ENCODE data around the gene CSNK2A2.
A peak's percentile ranks its signal among the peaks of the same experiment; 100 is the strongest.

CSNK2A2 gene

DNA sequence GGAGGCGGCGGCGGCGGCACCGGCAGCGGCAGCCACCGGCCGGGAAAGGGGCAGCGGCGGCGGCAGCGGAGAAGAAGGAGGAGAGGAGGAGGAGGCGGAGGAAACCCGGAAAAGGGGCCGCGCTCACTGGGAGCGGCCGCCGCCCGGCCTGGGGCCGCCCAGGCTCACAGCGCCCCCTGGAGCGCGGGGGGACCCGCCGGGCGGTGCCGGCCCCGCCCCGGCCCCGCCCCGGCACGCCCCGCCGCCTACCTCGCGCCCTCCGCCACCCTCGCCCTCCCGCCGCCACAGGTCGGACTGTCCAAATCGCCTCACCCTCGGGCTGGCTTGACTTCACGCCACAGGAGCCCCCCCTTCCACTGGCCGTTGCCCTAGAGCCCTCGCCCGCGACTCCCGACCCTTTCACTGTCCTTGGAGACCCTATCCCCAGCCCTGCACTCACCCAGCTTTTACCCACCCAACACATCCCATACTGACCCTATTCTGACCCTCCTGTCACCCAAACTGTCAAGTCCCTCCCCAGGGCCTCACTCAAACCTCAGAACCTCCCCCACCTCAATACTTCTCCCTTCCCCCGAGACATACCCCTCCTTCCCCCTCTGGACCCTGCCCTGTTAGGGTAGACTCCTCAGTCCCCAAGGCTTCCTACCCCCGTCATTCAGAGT is at the start of gene CSNK2A2:
Gene CSNK2A2, minus strand, starts transcription at position 85 of the 662 bp plus-strand sequence. CDS start 370 bp downstream, outside the sequence.
- TF ChIP-seq, protein P1, sequence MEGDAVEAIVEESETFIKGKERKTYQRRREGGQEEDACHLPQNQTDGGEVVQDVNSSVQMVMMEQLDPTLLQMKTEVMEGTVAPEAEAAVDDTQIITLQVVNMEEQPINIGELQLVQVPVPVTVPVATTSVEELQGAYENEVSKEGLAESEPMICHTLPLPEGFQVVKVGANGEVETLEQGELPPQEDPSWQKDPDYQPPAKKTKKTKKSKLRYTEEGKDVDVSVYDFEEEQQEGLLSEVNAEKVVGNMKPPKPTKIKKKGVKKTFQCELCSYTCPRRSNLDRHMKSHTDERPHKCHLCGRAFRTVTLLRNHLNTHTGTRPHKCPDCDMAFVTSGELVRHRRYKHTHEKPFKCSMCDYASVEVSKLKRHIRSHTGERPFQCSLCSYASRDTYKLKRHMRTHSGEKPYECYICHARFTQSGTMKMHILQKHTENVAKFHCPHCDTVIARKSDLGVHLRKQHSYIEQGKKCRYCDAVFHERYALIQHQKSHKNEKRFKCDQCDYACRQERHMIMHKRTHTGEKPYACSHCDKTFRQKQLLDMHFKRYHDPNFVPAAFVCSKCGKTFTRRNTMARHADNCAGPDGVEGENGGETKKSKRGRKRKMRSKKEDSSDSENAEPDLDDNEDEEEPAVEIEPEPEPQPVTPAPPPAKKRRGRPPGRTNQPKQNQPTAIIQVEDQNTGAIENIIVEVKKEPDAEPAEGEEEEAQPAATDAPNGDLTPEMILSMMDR (IDR thresholded peaks at IDR 0.05; ENCODE audit: low read depth, low read length, missing control alignments): no peak
- DNase-seq: peak; percentile 36
- H3K27ac ChIP-seq: no peak within 1 kb of the TSS
- in situ Hi-C loops (cut with HindIII; ENCODE audit: low pct_ligation_motif_present, low sequenced_read_pairs): no loop called here
- no peaks in the 10 kb centered on the region for H3K27me3 ChIP-seq (replicated peaks)
- H3K4me3 ChIP-seq (ENCODE audit: low read depth, low read length): peak within 1 kb of the TSS; percentile 74
- H3K36me3 ChIP-seq (replicated peaks): peaks cover 16% of the 10 kb centered on the region

DNA sequence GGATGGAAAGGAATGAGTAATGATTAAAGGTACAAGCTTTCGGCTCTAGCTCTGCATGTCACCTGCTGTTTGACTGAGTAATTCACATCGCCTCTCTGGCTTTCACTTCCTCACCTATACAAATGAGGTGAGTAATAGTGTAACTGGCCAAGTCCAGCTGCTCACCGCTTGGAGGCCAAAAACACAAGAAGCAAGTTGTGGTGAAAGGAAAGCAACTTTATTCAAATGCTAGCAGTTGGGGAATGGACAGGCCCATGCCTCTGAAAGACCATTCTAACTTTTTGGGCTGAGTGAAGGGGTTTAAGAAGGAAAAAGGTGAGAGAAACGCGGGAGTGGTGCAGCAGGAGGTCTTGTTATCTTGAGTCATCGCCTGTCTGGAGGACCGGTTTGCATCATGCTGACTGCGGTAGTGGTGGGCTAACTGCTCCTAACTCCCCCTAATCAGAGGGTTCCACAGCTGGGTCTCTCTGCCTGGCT is 45.7 kb upstream of the CSNK2A2 start:
- no peak overlapping the region for H3K27ac ChIP-seq
- in situ Hi-C loops (cut with HindIII; ENCODE audit: low pct_ligation_motif_present, low sequenced_read_pairs): no loop called here
- no peak for DNase-seq

DNA sequence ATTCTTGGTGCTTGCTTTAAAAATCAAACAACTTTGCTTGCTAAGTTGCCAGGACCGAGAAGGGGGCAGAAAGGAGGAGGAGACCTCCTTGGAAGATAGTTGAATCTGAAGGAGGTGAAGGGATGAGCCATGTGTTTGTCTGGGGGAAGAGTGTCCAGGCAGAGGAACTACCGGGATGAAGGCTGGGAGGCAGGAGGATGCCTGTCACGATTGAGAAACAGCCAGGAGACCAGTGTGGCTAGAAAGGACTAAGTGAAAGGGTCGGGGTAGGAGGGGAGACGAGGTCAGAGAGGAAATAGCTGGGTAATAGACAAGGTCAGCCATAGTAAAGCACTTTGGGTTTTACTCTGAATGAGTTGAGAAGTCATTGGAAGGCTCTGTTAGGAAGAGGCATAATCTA is 38.9 kb upstream of the CSNK2A2 start:
- H3K4me3 ChIP-seq (ENCODE audit: low read depth, low read length): no peak overlapping the region
- TF ChIP-seq, protein P1 (IDR thresholded peaks at IDR 0.05; ENCODE audit: low read depth, low read length, missing control alignments): no peak
- H3K27ac ChIP-seq: no peak overlapping the region
- peaks cover 3% of the 10 kb centered on the region for H3K27me3 ChIP-seq (replicated peaks)
- H3K36me3 ChIP-seq (replicated peaks): no peaks in the 10 kb centered on the region
- DNase-seq: no peak
- in situ Hi-C loops (cut with HindIII; ENCODE audit: low pct_ligation_motif_present, low sequenced_read_pairs): no loop called here

More for the DNA sequence above, 45.7 kb upstream of the CSNK2A2 start:
- Histone ChIP-seq H3K4me3 (ENCODE audit: low read depth, low read length) (no peak overlapping the region), H3K27me3 (replicated peaks) (peaks cover 3% of the 10 kb centered on the region), H3K36me3 (replicated peaks) (no peaks in the 10 kb centered on the region)
- TF ChIP-seq, protein P1 (IDR thresholded peaks at IDR 0.05; ENCODE audit: low read depth, low read length, missing control alignments): no peak

DNA sequence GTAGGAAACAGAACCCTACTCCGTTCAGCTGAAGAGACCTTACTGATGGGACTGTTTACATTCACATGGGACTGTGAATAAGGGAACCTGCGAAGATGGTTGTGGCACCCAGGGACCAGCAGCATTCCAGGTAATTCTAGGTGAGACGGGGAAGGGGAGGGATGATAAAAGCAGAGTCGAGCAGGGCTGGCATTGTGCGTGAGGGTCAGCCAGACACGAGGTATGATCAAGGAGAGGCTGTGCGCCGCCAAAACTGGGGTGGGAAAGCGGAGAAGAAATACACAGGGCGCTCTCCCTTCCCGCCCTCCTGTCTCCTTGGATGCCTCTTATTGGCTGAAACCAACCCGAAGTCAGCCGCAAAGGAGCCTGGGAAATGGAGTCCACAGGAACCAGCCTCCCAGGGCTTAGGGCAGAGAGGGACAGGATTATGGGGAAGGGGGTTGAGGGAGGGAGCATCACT is 38.4 kb upstream of the CSNK2A2 start:
- no peaks in the 10 kb centered on the region for H3K36me3 ChIP-seq (replicated peaks)
- no peak overlapping the region for H3K27ac ChIP-seq
- TF ChIP-seq, protein P1 (IDR thresholded peaks at IDR 0.05; ENCODE audit: low read depth, low read length, missing control alignments): no peak
- DNase-seq: peak; percentile 63
- in situ Hi-C loops (cut with HindIII; ENCODE audit: low pct_ligation_motif_present, low sequenced_read_pairs): no loop called here
- H3K4me3 ChIP-seq (ENCODE audit: low read depth, low read length): peak overlapping the region; percentile 51
- H3K27me3 ChIP-seq (replicated peaks): peaks cover 3% of the 10 kb centered on the region

DNA sequence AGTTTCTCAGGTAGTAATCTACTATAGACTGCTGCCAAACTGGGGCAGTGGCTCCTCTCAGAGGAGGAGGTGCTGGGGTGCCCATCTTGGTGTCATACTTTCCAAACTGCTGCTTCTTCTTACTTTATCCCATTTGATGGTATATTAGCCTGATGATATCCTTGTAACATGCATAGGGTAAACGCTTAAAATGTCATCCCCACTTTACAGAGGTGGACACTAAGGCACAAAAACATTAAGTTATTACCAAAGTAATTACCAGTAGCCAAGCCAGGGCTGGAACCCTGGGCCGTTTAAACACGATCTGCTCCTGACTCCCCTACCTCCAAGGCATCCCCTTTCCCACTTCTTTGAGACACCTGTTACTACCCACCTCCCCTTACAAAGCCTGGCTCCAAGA is 37.8 kb upstream of the CSNK2A2 start:
- H3K27ac ChIP-seq: no peak overlapping the region
- in situ Hi-C loops (cut with HindIII; ENCODE audit: low pct_ligation_motif_present, low sequenced_read_pairs): no loop called here
- peaks cover 3% of the 10 kb centered on the region for H3K27me3 ChIP-seq (replicated peaks)
- DNase-seq: no peak
- H3K4me3 ChIP-seq (ENCODE audit: low read depth, low read length): no peak overlapping the region
- TF ChIP-seq, protein P1 (IDR thresholded peaks at IDR 0.05; ENCODE audit: low read depth, low read length, missing control alignments): no peak
- H3K36me3 ChIP-seq (replicated peaks): no peaks in the 10 kb centered on the region

Measured in brain microvascular endothelial cell (primary cell).